Skin epidermis (tissue), 12 donors: Measurements from ENCODE around the gene SAMD1.

ENCODE experiments used
- H3K27ac ChIP-seq, 21 experiments: fragments of 200-600 bp; sonication (generic) in 11 of 21; one replicate each; pipeline ENCODE4 v1.5.0; 2020; ENCODE audit warnings: mild to moderate bottlenecking in 3 of 21, inconsistent platforms in 2 of 21, moderate library complexity in 2 of 21
- H3K4me3 ChIP-seq, 7 experiments: fragments of 200-600 bp; sonication (generic) in 2 of 7; one replicate each; pipeline ENCODE4 v1.5.0; 2020; ENCODE audit warnings: inconsistent platforms in 2 of 7, mild to moderate bottlenecking in 2 of 7, moderate library complexity in 1 of 7

Gene SAMD1

GRCh38 chr19:14072535-14073260 lies 17.9 kb downstream of the SAMD1 start, which contains the start of gene MISP3:
TSS of gene MISP3 (plus strand) at chr19:14072786. CDS start at chr19:14073310, 524 bp downstream.
- Histone ChIP-seq H3K27ac (peak within 1 kb of the TSS; percentile 47 to 91 (median 81)), H3K4me3 (peak within 1 kb of the TSS; percentile 57 to 68 (median 61))

- peak overlapping the region in 12 of 21 experiments; percentile 19 to 77 (median 55) for H3K27ac ChIP-seq
- H3K4me3 ChIP-seq, result no peak overlapping the region
Observed at GRCh38 chr19:14070268-14071050, 20.1 kb downstream of the SAMD1 start.

- Histone ChIP-seq H3K27ac (no peak overlapping the region), H3K4me3 (no peak overlapping the region)
Observed at GRCh38 chr19:14066134-14066533, 24.4 kb downstream of the SAMD1 start.

- no peak overlapping the region for H3K27ac ChIP-seq
- no peak overlapping the region for H3K4me3 ChIP-seq
Observed at GRCh38 chr19:14063105-14063504, 27.4 kb downstream of the SAMD1 start.

GRCh38 chr19:14062558-14062855 lies 28.0 kb downstream of the SAMD1 start:
- Histone ChIP-seq H3K4me3 (no peak overlapping the region), H3K27ac (no peak overlapping the region)

- no peak within 1 kb of the TSS for H3K27ac ChIP-seq
Observed at GRCh38 chr19:14061751-14062557, 28.6 kb downstream of the SAMD1 start, which contains the start of gene PALM3. TSS of gene PALM3 (minus strand) at chr19:14062076. CDS start at chr19:14061980, 96 bp downstream.

GRCh38 chr19:14061081-14061749 lies 29.3 kb downstream of the SAMD1 start:
- no peak overlapping the region for H3K4me3 ChIP-seq
- H3K27ac ChIP-seq, result no peak overlapping the region

More at GRCh38 chr19:14061751-14062557, 28.6 kb downstream of the SAMD1 start, which contains the start of gene PALM3:
- H3K4me3 ChIP-seq, result no peak within 1 kb of the TSS

GRCh38 chr19:14059652-14060155 lies 30.8 kb downstream of the SAMD1 start:
- Histone ChIP-seq H3K4me3 (no peak overlapping the region), H3K27ac (no peak overlapping the region)

GRCh38 chr19:14059093-14059480 lies 31.5 kb downstream of the SAMD1 start:
- Histone ChIP-seq H3K4me3 (no peak overlapping the region), H3K27ac (no peak overlapping the region)

- no peak overlapping the region for H3K27ac ChIP-seq
- peak overlapping the region in 1 of 7 experiments; percentile 31 for H3K4me3 ChIP-seq
Observed at GRCh38 chr19:14058182-14059092, 32.1 kb downstream of the SAMD1 start.

GRCh38 chr19:14056741-14057356 lies 33.7 kb downstream of the SAMD1 start:
- peak overlapping the region in 4 of 7 experiments; percentile 5 to 37 (median 30) for H3K4me3 ChIP-seq
- H3K27ac ChIP-seq, result no peak overlapping the region

- H3K27ac ChIP-seq, result no peak overlapping the region
- no peak overlapping the region for H3K4me3 ChIP-seq
Observed at GRCh38 chr19:14056069-14056666, 34.4 kb downstream of the SAMD1 start.

GRCh38 chr19:14055396-14055795 lies 35.2 kb downstream of the SAMD1 start:
- Histone ChIP-seq H3K4me3 (no peak overlapping the region), H3K27ac (no peak overlapping the region)

- Histone ChIP-seq H3K27ac (no peak overlapping the region), H3K4me3 (no peak overlapping the region)
Observed at GRCh38 chr19:14054721-14055120, 35.8 kb downstream of the SAMD1 start.

- Histone ChIP-seq H3K27ac (no peak overlapping the region), H3K4me3 (no peak overlapping the region)
Observed at GRCh38 chr19:14054099-14054498, 36.5 kb downstream of the SAMD1 start.

- Histone ChIP-seq H3K4me3 (no peak overlapping the region), H3K27ac (no peak overlapping the region)
Observed at GRCh38 chr19:14053500-14053899, 37.1 kb downstream of the SAMD1 start.

- no peak overlapping the region for H3K27ac ChIP-seq
Observed at GRCh38 chr19:14053032-14053431, 37.5 kb downstream of the SAMD1 start.

GRCh38 chr19:14052470-14052869 lies 38.1 kb downstream of the SAMD1 start:
- Histone ChIP-seq H3K4me3 (no peak overlapping the region), H3K27ac (no peak overlapping the region)

More at GRCh38 chr19:14053032-14053431, 37.5 kb downstream of the SAMD1 start:
- no peak overlapping the region for H3K4me3 ChIP-seq
